IPS-18c (cell line): Measurements from ENCODE around the gene BORCS5.
"Not testable (repeated sequence)": the region's sequence is repeated elsewhere in the genome, so short reads cannot be mapped to it uniquely, and the experiment has no call there.

Source experiments
- H3K4me3 ChIP-seq: 2 replicates; pipeline ENCODE4 v1.7.0; 2013; ENCODE audit warnings: low read depth, mild to moderate bottlenecking, low read length, moderate library complexity; ENCODE audit not compliant: insufficient read depth
- H3K9me3 ChIP-seq: one replicate; pipeline ENCODE4 v1.6.1; 2013; ENCODE audit warnings: mild to moderate bottlenecking, low read length, moderate library complexity; ENCODE audit not compliant: control insufficient read depth, insufficient read depth

Gene BORCS5

DNA sequence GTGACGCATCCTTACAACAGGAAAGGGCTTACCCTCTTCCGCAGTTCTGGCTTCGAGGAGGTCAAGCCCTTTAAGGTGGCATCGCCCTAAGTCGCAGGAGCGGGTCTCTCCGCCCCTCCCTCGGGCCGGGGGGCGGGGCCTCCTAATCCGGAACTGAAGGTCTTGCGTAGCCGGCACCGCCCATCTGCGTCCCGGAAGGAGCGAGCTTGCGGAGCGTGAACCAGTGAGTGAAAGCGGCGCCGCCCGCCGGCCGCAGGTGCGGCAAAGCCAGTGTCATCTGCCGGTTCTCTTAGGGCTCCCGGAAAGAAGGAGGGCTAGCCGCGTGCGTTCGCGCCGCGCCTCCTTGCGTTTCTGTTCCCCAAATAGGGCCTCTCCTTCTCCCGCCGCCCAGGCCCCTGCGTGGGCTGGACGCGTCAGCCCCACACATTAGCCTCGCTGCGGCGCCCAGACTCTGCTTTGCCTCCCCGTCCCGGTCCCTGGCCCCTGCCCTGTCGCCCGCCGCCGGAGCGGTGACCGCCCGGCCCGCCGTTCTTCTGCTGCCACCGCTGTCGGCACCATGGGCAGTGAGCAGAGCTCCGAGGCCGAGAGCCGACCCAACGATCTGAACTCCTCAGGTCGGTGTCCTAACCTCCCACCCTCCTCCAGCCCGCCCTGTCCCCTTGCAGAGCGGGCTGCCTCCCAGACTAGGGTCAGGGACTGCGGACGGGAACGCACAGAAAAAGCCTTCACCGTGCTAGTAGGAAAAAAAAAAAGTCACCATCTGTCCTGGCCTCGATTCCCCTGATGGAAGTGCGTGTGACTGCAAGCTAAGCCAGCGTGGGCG, at the start of gene BORCS5:
TSS of gene BORCS5 (plus strand) at position 183 of the 823 bp plus-strand sequence. CDS start at position 557, 374 bp downstream.
- H3K4me3 ChIP-seq, result peak within 1 kb of the TSS; percentile 78

DNA sequence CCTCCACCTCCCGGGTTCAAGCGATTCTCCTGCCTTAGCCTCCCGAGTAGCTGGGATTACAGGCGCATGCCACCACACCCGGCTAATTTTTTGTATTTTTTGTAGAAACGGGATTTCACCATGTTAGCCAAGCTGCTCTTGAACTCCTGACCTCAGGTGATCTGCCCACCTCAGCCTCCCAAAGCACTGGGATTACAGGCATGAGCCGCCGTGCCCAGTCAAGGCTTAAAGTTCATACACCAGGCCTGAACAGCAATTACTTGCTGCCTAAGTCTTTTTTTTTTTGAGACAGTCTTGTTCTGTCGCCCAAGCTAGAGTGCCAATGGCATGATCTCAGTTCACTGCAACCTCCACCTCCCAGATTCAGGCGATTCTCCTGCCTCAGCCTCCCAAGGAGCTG, 46.2 kb upstream of the BORCS5 start:
- not testable (repeated sequence) for H3K9me3 ChIP-seq, H3K4me3 ChIP-seq

More for the DNA sequence above, at the start of gene BORCS5:
- peaks cover 2% of the 10 kb centered on the region for H3K9me3 ChIP-seq

DNA sequence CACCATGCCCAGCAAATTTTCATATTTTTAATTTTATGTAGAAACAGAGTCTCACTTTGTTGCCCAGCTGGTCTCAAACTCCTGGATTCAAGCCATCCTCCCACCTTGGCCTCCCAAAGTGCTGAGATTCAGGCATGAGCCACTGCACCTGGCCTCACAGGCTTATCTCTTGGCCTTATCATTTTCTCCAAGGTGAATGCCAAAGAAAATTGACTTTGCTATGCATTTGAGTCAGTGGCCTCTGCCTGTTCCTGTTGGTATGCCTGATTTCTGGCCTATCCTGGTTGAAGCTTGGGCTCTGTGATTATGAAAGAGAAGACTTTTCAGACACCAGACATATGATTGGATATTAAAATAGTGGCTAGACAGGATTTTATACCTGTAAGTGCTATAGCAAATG, 41.0 kb upstream of the BORCS5 start:
- Histone ChIP-seq H3K4me3 (no peak overlapping the region), H3K9me3 (peaks cover 2% of the 10 kb centered on the region)

DNA sequence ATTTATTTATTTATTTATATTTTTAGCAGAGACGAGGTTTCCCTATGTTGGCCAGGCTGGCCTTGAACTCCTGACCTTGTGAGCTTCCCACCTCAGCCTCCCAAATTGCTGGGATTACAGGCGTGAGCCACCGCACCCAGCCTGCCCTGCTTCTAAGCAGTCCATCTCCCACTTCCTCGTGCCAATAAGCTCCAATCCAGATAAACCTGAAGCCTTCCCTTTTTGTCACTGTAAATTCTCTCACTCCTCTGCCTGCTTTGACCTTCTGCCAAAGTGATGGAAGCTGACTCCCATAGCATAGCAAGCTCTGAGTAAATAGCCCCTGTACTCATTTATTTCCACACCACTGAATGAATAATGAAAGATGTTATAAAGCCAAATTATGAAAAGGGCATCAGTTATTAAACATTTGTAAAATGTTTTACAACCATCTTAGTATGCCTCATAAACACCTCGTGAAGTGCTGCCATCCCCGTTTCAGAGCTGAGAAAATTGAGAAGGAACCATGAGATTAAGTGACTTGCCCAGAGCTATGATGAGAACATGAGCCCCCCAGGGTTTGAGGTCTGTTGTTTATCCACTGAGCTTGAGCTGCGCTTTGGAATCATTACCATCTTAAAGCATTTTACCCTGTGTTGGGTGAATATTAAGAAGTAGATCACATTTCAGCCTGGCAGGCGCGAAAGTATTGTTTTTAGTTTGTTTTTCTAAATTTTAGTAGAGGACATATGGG, 37.3 kb upstream of the BORCS5 start:
- H3K9me3 ChIP-seq, result peaks cover 2% of the 10 kb centered on the region
- 0 out of 2 replicates have a peak overlapping the region, but pooled peaks have one; percentile 3 for H3K4me3 ChIP-seq

DNA sequence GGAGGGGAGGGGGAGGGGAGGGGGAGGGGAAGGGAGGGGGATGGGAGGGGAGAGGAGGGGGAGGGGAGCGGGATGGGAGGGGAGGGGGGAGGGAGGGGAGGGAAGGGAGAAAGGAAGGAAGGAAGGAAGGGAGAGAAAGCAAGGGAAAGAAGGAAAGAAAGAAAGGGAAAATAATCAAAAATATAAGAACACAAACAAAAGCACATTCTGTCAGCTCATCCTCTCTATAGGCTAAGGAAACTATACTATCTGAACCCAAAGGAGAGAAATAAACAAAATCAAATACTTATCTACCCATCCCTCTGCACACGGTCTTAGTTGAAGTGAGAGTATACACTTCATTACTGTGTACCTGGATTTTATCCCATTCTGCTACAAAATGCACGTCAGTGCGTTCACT, 33.8 kb upstream of the BORCS5 start:
- Histone ChIP-seq H3K9me3 (peaks cover 2% of the 10 kb centered on the region), H3K4me3 (no peak overlapping the region)

DNA sequence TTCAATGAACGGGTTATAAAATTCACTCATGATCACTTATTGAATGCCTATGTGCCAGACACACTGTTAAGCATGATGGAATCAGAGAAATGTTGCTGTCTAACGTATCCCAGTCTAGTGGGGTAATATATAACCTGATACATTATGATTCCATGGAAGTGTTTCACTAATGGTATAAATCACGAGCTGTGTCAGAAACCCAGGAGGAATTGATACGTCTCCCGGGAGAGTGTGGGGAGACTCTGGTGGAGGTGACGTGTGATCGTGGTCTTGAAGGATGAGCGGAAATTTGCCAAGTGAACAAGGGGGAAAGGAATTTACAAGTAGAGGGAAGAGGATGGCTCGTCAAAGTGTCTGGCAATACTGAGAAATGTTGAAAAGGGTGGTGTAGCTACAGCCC, 33.3 kb upstream of the BORCS5 start:
- peaks cover under 1% of the 10 kb centered on the region for H3K9me3 ChIP-seq
- H3K4me3 ChIP-seq, result no peak overlapping the region

DNA sequence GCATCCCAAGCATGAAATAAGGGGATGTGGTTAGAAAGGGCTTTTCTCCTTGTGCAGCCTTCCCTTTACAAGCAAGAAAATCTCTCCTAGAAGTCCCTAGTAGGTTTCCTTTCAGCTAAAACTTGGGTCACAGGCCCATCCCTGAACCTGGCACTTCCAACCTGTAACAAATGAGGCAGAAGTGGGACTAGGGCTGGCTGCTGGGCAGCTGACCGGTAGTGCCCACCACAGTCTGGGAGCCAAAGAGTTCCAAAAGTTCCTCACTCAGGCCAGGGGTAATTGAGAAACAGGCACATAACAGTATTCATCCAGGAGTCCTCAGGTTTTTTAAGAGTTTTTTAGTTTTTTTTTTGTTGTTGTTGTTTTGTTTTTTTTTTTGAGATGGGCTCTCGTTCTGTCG, 30.6 kb upstream of the BORCS5 start:
- Histone ChIP-seq H3K4me3 (no peak overlapping the region), H3K9me3 (no peaks in the 10 kb centered on the region)

DNA sequence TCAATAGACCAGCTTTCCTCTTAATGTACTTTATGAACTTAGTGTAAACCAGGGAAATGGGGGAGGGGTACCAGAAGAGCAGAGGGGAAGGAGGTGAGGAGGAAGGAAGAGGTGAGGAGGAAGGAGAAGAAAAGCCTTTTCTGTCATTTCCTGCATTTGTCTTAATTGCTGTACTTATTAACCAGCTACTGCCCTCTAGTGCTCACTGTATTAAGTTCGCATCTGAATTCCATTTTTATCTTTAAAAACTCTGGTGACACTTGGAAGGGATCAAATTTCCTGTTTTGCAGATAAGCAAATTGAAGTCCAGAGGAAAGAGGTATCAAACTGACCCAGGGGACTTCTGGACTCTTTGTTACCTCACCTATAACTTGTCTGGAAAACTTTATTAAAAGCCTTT, 29.1 kb upstream of the BORCS5 start:
- Histone ChIP-seq H3K9me3 (no peaks in the 10 kb centered on the region), H3K4me3 (no peak overlapping the region)

DNA sequence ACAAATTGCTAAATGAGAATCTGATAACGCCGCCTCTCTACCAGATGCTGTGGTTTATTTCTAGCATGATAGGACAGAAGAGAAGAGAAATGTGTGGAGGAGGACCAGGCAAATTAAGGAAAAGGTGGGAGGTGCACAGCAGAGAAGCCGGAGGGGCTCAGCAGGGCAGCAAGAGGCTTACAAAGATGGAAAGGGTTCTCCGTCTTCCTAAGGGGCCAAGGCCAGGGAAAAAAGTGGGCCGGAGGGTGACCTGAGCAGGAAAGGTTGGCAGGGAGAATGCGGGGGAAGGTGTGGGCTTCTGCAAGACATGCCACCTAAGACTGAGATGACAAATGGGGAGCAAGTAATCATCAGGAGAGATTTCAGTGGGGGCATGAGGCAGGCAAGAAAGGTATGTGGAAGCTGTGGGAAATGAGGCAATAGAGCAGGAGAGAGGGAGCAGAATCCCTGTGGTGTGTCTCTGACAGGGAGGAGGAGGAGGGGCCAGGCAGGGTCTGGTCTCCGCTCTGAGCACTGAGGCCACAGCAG, 25.6 kb upstream of the BORCS5 start:
- no peak overlapping the region for H3K4me3 ChIP-seq
- H3K9me3 ChIP-seq, result no peaks in the 10 kb centered on the region

DNA sequence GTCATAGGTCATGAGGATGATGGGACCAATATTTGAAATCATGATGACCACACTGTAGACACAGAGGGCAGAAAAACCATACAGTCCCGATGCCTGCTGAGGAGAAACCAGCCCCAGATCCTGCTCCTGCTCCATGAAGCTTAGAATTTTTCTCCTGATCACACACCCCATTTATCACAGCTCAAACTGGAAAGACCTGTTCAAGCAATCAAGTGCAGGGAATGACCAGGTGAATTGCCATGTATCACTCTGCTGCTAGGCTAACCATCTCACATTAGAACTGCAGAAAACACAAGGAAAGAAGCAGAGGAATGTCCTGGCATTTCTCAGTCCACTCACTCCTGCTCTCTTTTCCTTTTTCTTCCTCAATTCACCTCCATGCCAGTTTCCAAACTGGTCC, 25.0 kb upstream of the BORCS5 start:
- Histone ChIP-seq H3K4me3 (no peak overlapping the region), H3K9me3 (no peaks in the 10 kb centered on the region)

DNA sequence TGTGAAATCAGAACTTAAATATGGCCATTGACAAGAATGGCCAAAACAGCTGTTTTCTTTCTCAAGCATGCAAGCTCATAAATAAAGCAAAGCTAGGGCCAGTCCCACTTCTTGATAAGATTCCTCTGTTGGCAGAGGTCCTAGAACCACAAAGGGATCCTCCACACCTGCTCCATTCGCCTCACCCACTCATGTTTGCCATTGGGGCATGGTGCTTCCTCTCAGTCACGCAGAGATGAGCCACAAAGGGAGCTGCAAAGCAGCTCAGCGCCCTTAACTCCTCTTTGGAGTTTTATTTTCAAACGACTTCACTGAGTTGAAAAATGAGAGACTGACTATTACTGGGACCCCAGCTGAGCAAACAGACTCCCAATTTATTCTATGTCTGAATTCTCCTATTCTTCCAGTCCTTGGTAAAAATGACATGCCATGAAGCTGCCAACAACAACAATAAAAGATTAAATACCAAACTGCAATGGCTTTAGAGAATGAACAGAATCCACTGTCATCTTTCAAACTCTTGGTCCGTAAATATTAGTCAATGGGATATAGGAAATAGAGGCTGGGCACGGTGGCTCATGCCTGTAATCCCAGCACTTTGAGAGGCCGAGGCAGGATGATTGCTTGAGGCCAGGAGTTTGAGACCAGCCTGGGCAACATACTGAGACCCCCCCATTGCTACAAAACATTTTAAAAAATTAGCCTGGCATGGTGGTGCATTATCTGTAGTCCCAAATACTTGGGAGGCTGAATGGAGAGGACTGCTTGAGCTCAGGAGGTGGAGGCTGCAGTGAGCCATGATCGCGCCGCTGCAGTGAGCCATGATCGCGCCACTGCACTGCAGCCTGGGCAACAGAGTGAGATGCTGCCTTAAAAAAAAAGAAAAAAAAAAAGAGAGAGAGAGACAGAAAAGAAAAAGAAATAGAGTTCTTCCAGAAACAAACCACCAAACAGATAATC, 23.2 kb upstream of the BORCS5 start:
- no peaks in the 10 kb centered on the region for H3K9me3 ChIP-seq
- no peak overlapping the region for H3K4me3 ChIP-seq

DNA sequence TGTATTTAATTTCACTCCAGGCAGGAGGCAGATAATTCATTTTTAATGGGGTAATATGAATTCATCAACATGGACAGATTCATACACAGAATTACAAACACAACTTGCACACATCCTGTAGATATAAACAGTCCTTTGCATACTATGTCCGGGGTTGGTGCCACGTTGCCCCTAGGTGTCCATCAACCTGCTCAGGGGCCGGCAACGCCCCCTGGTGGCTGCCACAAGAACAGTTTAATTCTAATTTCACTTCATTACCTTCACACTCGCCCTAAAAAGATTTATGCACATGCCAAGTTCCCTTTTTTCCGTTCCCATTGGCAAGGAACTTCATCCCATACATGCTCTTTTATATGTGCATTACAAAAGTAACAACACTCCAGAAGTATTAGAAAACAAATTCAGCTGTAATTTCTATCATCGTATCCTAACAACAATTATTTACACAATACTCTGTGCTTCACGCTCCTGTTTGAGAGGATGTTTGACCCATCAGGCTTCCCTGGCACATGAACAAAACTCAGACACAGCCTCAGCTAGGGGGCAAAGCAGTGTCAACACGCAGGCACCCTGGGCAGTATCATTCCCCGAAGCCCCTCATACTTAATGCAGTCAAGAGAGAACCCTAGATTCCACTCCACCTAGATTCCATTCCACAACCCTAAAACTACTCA, 22.4 kb upstream of the BORCS5 start:
- Histone ChIP-seq H3K4me3 (no peak overlapping the region), H3K9me3 (no peaks in the 10 kb centered on the region)

DNA sequence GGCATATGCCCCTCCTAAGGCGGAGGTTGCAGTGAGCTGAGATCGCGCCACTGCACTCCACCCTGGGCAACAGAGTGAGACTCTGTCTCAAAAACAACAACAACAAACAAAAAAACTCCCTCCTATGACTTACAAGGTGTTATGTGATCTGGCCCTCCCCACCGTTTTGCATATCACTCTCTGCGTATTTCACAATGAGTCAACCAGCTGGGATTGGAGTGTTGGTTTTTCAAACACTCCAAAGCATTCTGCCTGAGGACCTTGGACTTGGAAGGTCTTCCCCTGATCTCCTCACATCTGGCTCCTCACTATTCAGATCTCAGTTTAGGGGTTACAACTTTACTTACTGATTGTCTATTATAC, 20.8 kb upstream of the BORCS5 start:
- Histone ChIP-seq H3K9me3 (no peaks in the 10 kb centered on the region), H3K4me3 (no peak overlapping the region)

DNA sequence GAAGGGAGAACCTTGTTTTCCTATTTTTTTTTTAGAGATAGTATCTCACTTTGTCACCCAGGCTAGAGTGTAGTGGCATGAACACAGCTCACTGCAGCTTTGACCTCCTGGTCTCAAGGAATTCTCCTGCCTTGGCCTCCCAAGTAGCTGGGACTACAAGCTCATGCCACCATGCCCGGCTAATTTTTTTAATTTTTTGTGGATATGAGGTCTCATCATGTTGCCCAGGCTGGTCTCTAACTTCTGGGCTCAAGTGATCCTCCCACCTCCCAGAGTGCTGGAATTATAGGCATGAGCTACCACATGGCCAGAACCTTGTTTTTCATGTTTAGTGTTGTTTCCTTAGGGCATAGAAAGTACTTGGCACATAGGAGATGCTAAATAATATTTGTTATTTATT, 20.4 kb upstream of the BORCS5 start:
- no peaks in the 10 kb centered on the region for H3K9me3 ChIP-seq
- H3K4me3 ChIP-seq, result no peak overlapping the region

DNA sequence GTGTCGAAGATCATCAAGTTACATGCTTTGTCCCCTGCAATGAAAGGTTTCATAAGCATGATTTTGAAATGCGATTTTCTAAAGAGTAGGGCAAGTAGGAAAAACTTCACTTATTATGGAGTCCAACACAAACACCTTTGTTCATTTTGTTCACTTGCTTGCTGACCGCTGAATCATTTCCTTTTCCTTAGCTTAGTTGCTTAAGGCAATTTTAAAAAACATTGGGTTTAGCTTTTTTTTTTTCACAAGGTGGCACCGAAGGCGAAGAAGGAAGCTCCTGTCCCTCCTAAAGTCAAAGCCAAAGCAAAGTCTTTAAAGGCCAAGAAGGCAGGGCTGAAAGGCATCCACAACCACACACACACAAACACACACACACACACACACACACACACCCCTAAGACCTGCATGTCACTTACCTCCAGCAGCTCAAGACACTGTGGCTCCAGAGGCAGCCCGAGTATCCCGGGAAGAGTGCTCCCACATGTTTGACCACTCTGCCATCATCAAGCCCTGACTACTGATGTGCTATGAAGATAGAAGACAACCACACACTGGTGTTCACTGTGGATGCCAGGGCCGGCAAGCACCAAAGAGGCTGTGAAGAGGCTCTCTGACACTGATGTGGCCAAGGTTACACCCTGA, 18.2 kb upstream of the BORCS5 start:
- no peaks in the 10 kb centered on the region for H3K9me3 ChIP-seq
- H3K4me3 ChIP-seq, result no peak overlapping the region
